ENCODE results near the gene ROR2.

ROR2 gene

DNA sequence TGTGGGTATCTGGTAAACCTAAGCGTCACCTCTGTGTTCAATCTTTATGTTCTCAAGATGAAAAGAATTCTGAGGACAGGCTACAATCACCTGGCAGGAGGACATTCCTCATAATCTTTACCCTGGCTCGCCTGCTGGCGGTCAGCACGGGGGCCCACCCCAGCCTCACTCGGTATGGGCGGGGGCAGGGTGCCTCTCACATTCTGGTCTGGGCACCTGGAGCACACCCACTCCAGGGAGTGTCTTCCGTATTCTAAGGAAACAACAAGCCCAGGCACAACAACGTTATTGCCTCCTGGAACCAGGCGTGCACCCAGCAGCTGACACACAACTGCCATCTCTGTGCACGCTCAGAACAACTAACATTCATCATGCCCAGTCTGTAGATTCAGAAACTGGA, 179.8 kb downstream of the ROR2 start:
- DNase-seq = no peak

DNA sequence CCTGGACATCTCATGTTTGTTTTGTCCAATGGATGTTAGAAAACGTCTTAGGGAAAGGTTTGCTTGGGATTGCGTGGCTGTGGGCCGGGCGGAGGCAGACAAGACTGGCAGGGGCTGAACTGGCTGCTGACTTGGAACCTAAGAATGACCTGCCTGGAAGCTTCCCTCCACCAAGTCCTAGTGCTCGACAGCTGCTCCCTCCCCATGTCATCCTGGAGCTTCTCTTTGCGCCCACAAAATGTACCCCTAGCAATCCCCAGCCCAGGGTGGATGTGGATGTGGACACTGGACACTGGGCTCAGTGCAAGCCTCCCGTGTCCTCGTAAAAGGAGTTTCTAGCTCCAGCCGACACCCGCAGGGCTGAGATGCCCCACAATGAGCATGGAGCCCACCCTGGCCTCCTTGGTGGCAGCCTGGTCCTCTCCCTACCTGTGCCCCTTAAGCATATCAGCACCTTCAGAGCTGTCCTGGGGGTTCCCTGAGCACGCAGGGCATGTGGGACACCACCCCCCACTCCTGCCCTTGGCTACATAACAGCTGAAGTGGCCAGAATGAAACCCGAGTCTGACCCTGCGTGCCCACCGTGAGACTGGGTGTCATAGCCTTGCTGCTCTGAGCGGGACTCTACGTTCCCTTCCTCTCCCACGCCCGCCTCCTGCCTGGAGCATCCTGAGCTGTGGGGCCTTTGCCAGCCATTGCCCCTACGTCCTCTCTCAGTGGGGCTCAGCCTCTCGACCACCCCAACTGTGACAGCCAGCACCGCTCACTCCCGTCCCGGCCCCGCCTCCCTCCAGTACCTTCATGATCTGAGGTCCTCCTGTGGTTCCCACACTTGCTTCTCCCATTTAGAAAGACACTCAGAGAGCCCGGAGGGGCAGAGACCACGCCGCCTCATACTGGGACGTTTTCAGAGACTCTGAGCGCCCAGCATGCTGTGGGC, 180.8 kb downstream of the ROR2 start:
- DNase-seq = no peak

GRCh38 chr9:91768507-91768906, 181.5 kb downstream of the ROR2 start:
- DNase-seq = no peak

DNA sequence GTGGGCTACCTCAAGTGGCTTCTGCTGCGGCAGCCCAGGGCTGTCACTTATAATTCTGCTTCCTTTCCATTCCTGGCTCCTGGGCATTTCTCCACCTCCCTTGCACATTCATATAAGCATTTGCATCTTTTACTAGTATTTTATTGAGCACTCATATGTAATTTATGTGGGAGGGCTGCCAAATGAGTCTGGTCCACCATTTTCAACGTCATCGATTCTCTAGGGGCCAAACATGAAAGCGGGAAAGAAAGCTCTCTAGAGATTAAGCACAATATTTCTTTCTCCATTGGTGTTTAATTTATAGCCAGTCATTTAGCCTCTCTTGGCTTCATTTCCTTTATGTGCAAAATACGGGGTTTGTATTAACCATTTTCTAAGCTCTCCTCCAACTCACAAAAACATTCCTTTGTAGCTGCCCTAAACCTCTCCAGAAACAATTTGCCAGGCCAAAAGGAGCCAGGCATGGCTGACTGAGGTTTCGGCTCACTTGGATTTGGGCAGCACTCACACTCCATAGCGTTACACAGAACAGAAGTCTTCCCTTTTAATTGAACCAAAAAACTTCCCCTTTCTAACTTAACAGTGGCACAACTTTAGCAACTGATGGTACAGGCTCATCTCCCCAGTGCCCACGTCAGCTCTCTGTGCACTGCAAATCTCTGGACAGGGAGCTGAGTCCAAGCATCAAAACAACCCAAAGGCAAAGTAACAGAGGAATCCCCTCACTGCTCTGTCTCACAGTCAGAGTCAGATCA, 183.5 kb downstream of the ROR2 start:
- DNase-seq = no peak

- no peak for DNase-seq
These were observed 184.7 kb downstream of the ROR2 start for GRCh38 chr9:91765296-91765695.

GRCh38 chr9:91764661-91765060, 185.4 kb downstream of the ROR2 start:
- DNase-seq = no peak

DNA sequence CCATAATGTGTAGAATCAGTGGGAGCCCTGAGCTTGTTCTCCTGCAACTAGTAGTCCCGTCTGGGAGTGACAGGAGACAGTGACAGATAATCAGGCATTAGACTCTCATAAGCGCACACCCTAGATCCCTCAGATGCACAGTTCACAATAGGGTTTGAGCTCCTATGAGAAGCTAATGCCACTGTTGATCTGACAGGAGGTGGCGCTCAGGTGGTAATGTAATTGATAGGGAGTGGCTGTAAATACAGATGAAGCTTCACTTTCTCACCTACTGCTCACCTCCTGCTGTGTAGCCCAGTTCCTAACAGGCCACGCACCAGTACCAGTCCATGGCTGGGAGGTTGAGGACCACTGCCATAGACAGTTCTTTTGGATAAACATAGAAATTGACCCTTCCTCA, 188.7 kb downstream of the ROR2 start:
- no peak for DNase-seq

- no peak for DNase-seq
These were observed 189.1 kb downstream of the ROR2 start for GRCh38 chr9:91760906-91761305.

- DNase-seq = peak; percentile 32 to 53
These were observed 191.5 kb downstream of the ROR2 start for GRCh38 chr9:91758491-91758981.

DNA sequence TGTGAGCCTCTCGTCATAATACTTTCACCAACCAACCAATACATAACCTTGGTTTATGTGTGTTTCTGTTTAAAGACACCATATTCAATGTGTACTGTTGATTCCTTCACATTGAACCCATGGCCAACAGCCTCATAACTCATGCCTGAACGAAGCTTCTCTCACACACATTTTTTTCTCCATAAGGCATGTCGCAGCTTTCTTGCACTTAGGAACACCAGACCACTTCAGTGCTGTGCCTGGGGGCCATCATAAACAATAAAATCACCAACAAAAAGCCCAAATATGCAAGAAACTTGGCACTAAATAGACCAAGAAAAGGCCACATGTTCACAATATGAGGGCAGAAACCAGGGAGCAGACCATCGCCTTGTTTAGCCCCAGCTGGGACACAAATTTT, 192.2 kb downstream of the ROR2 start:
- no peak for DNase-seq

GRCh38 chr9:91756510-91756780, 193.6 kb downstream of the ROR2 start:
- no peak for DNase-seq

DNA sequence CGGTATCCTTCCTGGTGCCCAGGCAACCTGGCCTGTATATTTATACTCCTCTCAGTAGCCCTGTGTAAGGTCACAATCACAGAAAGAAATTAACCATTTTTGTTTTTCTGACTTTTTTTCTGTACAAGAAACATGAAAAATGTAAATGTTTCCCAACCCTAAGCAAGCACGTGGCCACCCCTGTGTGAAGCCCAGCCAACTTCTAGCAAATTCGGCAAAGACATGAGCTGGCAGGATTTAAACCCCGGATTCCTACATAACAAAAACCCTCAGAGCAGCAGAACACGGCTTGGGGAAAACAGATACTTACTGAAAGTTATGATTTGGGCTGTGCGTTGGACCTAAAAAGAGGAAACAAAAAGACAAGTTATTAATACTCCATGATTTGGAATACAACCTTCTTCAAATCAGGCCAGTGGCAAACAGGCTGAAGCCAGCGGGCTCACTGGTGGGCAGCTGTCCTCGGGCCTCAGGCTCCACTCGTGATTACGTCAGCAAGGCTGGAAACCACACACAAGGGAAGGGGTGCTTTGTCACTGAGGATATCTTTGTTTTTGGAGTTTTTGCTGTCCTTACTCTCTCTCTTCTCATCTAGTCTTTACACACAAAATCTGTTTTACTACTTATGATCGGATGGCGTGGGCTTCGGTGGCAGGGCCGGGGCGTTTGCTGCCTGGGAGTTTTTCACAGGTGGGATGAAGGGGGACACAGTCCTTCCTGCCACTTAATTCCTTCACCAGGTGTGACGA, 194.1 kb downstream of the ROR2 start:
- no peak for DNase-seq

GRCh38 chr9:91753711-91754110, 196.3 kb downstream of the ROR2 start:
- no peak for DNase-seq

DNA sequence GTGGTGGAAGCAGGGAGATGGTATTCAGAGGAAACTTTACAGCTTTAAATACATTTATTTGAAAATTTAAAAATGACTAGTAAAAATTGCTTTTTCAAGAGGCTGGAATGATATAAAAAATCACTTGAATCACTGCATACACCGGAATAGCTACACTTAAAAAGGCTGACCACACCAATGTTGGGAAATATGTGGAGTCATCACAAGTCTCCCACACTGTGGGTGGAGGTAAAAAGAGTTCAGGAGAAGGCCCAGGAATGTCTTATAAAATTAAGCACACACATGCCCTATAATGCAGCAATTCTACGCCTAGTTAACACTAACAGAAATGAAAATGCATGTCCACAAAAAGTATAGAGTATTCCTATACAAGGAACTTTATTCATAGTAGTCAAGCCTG, 198.1 kb downstream of the ROR2 start:
- peak; percentile 36 to 60 for DNase-seq

- DNase-seq = no peak
These were observed 199.7 kb downstream of the ROR2 start for GRCh38 chr9:91750343-91750742.

DNA sequence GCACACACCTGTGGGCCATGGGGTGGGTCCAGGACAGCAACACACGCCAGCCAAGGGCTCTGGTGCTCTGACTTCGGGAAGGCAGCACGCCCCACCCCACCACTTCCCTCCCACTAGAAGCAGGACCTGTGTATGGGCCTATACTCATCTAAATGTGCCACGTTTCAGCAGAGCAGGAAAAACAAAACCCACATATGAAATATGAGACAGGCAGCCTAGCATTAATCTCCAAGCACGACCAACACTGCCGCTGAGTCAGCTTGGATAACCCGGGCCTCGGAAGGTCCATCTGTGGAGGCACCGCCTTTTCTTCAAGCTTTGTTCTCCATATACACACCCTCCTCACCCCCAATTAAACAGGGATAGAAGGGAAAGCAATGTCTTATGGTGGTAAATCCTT, 203.1 kb downstream of the ROR2 start:
- DNase-seq = no peak

GRCh38 chr9:91746357-91746756, 203.7 kb downstream of the ROR2 start:
- no peak for DNase-seq

- DNase-seq = no peak
These were observed 205.9 kb downstream of the ROR2 start for GRCh38 chr9:91744114-91744513.

GRCh38 chr9:91741522-91741921, 208.5 kb downstream of the ROR2 start:
- DNase-seq = no peak

GRCh38 chr9:91740701-91741100, 209.3 kb downstream of the ROR2 start:
- no peak for DNase-seq

DNA sequence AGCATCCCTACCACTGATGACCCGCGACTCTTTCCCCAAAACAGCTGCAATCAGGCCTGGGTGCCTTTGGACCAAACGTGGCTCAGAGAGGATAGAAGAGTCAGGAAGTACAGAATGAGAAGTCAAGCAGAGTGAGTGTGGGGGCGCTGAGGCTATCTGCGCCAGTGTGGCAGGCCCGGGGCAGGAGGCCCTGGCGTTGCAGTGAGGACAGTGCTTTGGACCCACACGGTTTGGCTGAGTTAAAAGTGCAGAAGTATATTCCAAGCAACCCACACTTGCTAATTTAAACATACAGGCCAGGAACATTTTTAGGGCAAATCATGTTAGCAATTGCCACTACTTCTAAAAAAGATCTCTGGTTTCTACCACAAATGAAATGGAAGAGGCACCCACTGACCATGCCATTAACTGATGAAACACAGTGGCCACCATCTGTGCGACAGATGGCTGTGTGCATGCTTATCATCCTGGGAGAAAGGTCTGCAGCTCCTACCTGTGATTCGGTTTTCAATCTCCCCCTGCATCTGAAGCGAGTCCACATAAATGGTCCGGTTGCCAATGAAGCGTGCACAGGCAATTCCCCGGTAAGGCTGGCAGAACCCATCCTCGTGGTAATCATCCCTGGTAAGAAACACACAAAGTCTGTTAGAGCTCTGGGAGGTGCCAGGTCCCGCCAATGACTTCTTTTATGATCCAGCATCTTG, 213.0 kb downstream of the ROR2 start:
- DNase-seq = no peak

GRCh38 chr9:91736311-91736710, 213.7 kb downstream of the ROR2 start:
- no peak for DNase-seq

DNA sequence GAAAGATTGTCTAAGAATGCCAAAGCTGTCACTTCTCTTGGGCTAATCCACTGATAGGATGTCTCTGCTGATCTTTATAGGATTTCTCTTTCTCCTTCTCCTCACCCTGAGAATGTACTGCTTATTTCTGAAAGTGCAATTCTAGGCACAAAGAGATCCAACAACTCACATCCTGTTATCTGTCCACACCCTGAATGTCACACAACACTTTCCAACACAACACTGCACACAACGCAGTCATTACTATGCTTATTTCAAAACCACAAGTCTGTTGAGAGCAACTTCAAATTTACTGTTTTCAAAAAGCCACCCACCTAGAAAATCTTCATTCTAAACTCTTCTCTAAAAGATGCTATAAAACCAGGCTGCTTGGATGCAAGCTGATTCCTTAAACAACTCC, 215.0 kb downstream of the ROR2 start:
- DNase-seq = no peak
